H1 (cell line): Measurements from ENCODE around the gene SIPA1L3. TPM values are rescaled to one million over a fixed set of nuclear protein-coding genes. Genes with fewer than 3 reads are reported as not detected.
A peak's percentile ranks its signal among the peaks of the same experiment; 100 is the strongest.

Experiments
- CTCF ChIA-PET: fragments of 300-600 bp; sonication (Branson Sonifier 250); formaldehyde crosslinking; loops from one replicate; lab custom pipeline; 2021; ENCODE audit not compliant: partially characterized antibody; lab: Charles Lee
- POLR2A ChIA-PET: fragments of 300-600 bp; sonication (Branson Sonifier 250); formaldehyde crosslinking; loops from one replicate; lab custom pipeline; 2021; ENCODE audit warnings: inconsistent platforms; ENCODE audit not compliant: partially characterized antibody; lab: Charles Lee
- DNase-seq, 2 experiments: peaks; one replicate each; pipeline versions ENCODE4 v3.0.0 to v3.0.0-alpha.2; 2010 to 2022; ENCODE audit warnings: low spot score in 2 of 2, low read depth in 1 of 2, mixed read lengths in 1 of 2
- FAIRE-seq: peaks from 2 replicates; lab custom pipeline; 2011; peaks lifted over from hg19 to GRCh38; lab: Jason Lieb, UNC
- H2AFZ ChIP-seq: 2 replicates; pipeline ENCODE4 v1.8.1; 2012; ENCODE audit warnings: low read length, inconsistent platforms
- H2AK5ac ChIP-seq: 2 replicates; pipeline ENCODE4 v1.6.1; 2013; ENCODE audit warnings: low read depth, low read length
- H2BK120ac ChIP-seq: replicated peaks from 2 replicates; pipeline ENCODE3; 2013; ENCODE audit warnings: low read depth, low read length, inconsistent platforms
- H2BK12ac ChIP-seq: 2 replicates; pipeline ENCODE4 v1.6.1; 2013; ENCODE audit warnings: low read depth, low read length
- H2BK15ac ChIP-seq: 2 replicates; pipeline ENCODE4 v1.6.1; 2013; ENCODE audit warnings: low read length
- H2BK20ac ChIP-seq: 2 replicates; pipeline ENCODE4 v1.6.1; 2013; ENCODE audit warnings: low read length
- H2BK5ac ChIP-seq: 2 replicates; pipeline ENCODE4 v1.6.1; 2013; ENCODE audit warnings: low read depth, low read length
- H3K14ac ChIP-seq: 2 replicates; pipeline ENCODE4 v1.6.1; 2013; ENCODE audit warnings: inconsistent platforms; ENCODE audit not compliant: insufficient read length
- H3K18ac ChIP-seq: 2 replicates; pipeline ENCODE4 v1.6.1; 2013; ENCODE audit warnings: low read length; ENCODE audit errors: extremely low read depth
- H3K23ac ChIP-seq: 2 replicates; pipeline ENCODE4 v1.6.1; 2013; ENCODE audit warnings: inconsistent platforms; ENCODE audit not compliant: insufficient read length
- H3K23me2 ChIP-seq: 2 replicates; pipeline ENCODE4 v1.6.1; 2013; ENCODE audit warnings: low read depth, low read length
- H3K27ac ChIP-seq: 2 replicates; pipeline ENCODE4 v1.6.1; 2011; ENCODE audit warnings: low read depth, low read length, inconsistent platforms
- H3K27me3 ChIP-seq, 4 experiments: replicated peaks in 1 of 4; 1 replicate in 1 of 4; 2 replicates in 3 of 4; pipeline versions ENCODE4 v1.6.1 to v1.8.1; 2011 to 2013; ENCODE audit warnings: low read length in 3 of 4, mild to moderate bottlenecking in 3 of 4, inconsistent platforms in 2 of 4, mixed read lengths in 2 of 4, moderate library complexity in 1 of 4; ENCODE audit not compliant: control insufficient read depth in 3 of 4, insufficient read depth in 3 of 4; ENCODE audit errors: extremely low read depth in 1 of 4
- H3K36me3 ChIP-seq, 4 experiments: 2 replicates each; pipeline versions ENCODE4 v1.6.1 to v1.8.1; 2011 to 2013; ENCODE audit warnings: mild to moderate bottlenecking in 4 of 4, low read length in 3 of 4, moderate library complexity in 2 of 4, control low read depth in 1 of 4, inconsistent platforms in 1 of 4; ENCODE audit not compliant: insufficient read depth in 4 of 4, control insufficient read depth in 2 of 4
- H3K4ac ChIP-seq: replicated peaks from 2 replicates; pipeline ENCODE3; 2013; ENCODE audit warnings: low read length, low read depth, mixed read lengths, inconsistent platforms; ENCODE audit not compliant: insufficient read length
- H3K4me1 ChIP-seq, 4 experiments: replicated peaks in 1 of 4; 1 replicate in 1 of 4; 2 replicates in 3 of 4; pipeline versions ENCODE4 v1.6.1 to v1.8.1; 2011 to 2013; ENCODE audit warnings: low read length in 3 of 4, inconsistent platforms in 2 of 4, mixed read lengths in 1 of 4; ENCODE audit not compliant: insufficient read depth in 4 of 4, control insufficient read depth in 3 of 4
- H3K4me2 ChIP-seq, 2 experiments: 2 replicates each; pipeline versions ENCODE4 v1.6.1 to v1.8.1; 2011 to 2013; ENCODE audit warnings: low read depth in 2 of 2, low read length in 2 of 2, control low read depth in 1 of 2, inconsistent platforms in 1 of 2, mild to moderate bottlenecking in 1 of 2; ENCODE audit not compliant: insufficient read depth in 1 of 2
- H3K4me3 ChIP-seq, 4 experiments: fragments of 200-600, 300-600 bp in 1 of 4; sonication (generic), shearing (Covaris generic), sonication (Bioruptor Twin) in 1 of 4; 2 replicates each; pipeline versions ENCODE4 v1.5.1 to v1.8.1; 2011 to 2016; ENCODE audit warnings: low read length in 4 of 4, low read depth in 3 of 4, control low read depth in 2 of 4, inconsistent platforms in 2 of 4, mild to moderate bottlenecking in 2 of 4, mixed read lengths in 1 of 4, moderate library complexity in 1 of 4; ENCODE audit not compliant: insufficient read depth in 2 of 4; ENCODE audit errors: extremely low read depth in 1 of 4
- H3K56ac ChIP-seq: replicated peaks from 2 replicates; pipeline ENCODE3; 2013; ENCODE audit warnings: low read depth, mild to moderate bottlenecking, mixed read lengths, low read length, inconsistent platforms; ENCODE audit not compliant: insufficient read length
- H3K79me1 ChIP-seq: 2 replicates; pipeline ENCODE4 v1.6.1; 2013; ENCODE audit warnings: low read depth, low read length, control low read depth
- H3K79me2 ChIP-seq, 2 experiments: 2 replicates each; pipeline versions ENCODE4 v1.6.1 to v1.8.1; 2012 to 2013; ENCODE audit warnings: low read length in 2 of 2, mild to moderate bottlenecking in 2 of 2, inconsistent platforms in 1 of 2; ENCODE audit not compliant: insufficient read depth in 2 of 2, control insufficient read depth in 1 of 2
- H3K9ac ChIP-seq, 4 experiments: replicated peaks in 1 of 4; 1 replicate in 1 of 4; 2 replicates in 3 of 4; pipeline versions ENCODE4 v1.6.1 to v1.8.1; 2011 to 2013; ENCODE audit warnings: low read depth in 3 of 4, low read length in 3 of 4, control low read depth in 2 of 4, mild to moderate bottlenecking in 2 of 4, moderate library complexity in 2 of 4, inconsistent platforms in 1 of 4; ENCODE audit errors: extremely low read depth in 1 of 4
- H3K9me3 ChIP-seq, 2 experiments: 2 replicates each; pipeline versions ENCODE4 v1.6.1 to v1.8.1; 2012 to 2013; ENCODE audit warnings: mild to moderate bottlenecking in 2 of 2, moderate library complexity in 2 of 2, control low read depth in 1 of 2, inconsistent platforms in 1 of 2, low read depth in 1 of 2, low read length in 1 of 2, mixed read lengths in 1 of 2; ENCODE audit not compliant: insufficient read depth in 2 of 2
- H4K20me1 ChIP-seq, 2 experiments: replicated peaks in 1 of 2; 2 replicates each; pipeline versions ENCODE3 to v1.8.1; 2011 to 2013; ENCODE audit warnings: inconsistent platforms in 2 of 2, low read length in 2 of 2, mild to moderate bottlenecking in 1 of 2; ENCODE audit not compliant: insufficient read depth in 2 of 2, control insufficient read depth in 1 of 2
- H4K5ac ChIP-seq: 2 replicates; pipeline ENCODE4 v1.6.1; 2013; ENCODE audit warnings: low read length, low read depth, mixed read lengths, inconsistent platforms; ENCODE audit not compliant: insufficient read length
- H4K8ac ChIP-seq: 2 replicates; pipeline ENCODE4 v1.8.0; 2013; ENCODE audit warnings: mild to moderate bottlenecking, moderate library complexity, low read length, inconsistent platforms; ENCODE audit not compliant: insufficient read depth; ENCODE audit errors: extremely low read depth
- H4K91ac ChIP-seq: replicated peaks from 2 replicates; pipeline ENCODE3; 2013; ENCODE audit warnings: low read length, mixed read lengths, inconsistent platforms; ENCODE audit not compliant: insufficient read length
- CEBPB ChIP-seq: IDR thresholded peaks from 2 replicates; pipeline ENCODE4 v1.6.1; 2012; ENCODE audit warnings: low read depth, low read length
- CREB1 ChIP-seq: IDR thresholded peaks from 2 replicates; pipeline ENCODE4 v1.6.1; 2012; ENCODE audit warnings: inconsistent platforms
- EP300 ChIP-seq, 2 experiments: IDR thresholded peaks; 1 replicate in 1 of 2; 2 replicates in 1 of 2; pipeline ENCODE4 v1.6.1; 2011 to 2012; ENCODE audit warnings: low read depth in 2 of 2, low read length in 2 of 2, mild to moderate bottlenecking in 2 of 2, borderline replicate concordance in 1 of 2, inconsistent platforms in 1 of 2, moderate library complexity in 1 of 2
- FOSL1 ChIP-seq: IDR thresholded peaks from 2 replicates; pipeline ENCODE4 v1.6.1; 2011; ENCODE audit warnings: mild to moderate bottlenecking, low read depth, low read length, moderate library complexity; ENCODE audit not compliant: insufficient read depth
- JUND ChIP-seq: IDR thresholded peaks from 2 replicates; pipeline ENCODE4 v1.6.1; 2011; ENCODE audit warnings: mild to moderate bottlenecking, improper control_type of control experiment, low read length
- KDM4A ChIP-seq: IDR thresholded peaks from one replicate; pipeline ENCODE4 v1.7.1; 2012; ENCODE audit warnings: low read depth, mild to moderate bottlenecking, moderate library complexity, low read length, inconsistent platforms; ENCODE audit not compliant: severe bottlenecking
- RFX5 ChIP-seq: IDR thresholded peaks from 2 replicates; pipeline ENCODE4 v1.6.1; 2011; ENCODE audit warnings: low read depth, low read length, improper control_type of control experiment, borderline replicate concordance
- WGBS, 2 experiments: shearing (Covaris generic) in 1 of 2; methylation state at CpG; one replicate each; pipeline versions ENCODE4 v1.1.6 to v1.1.7; 2013 to 2015; ENCODE audit warnings: low lambda C conversion rate in 2 of 2, mixed read lengths in 2 of 2, inconsistent platforms in 1 of 2, low coverage in 1 of 2, missing lambda C conversion rate in 1 of 2; ENCODE audit not compliant: insufficient replicate concordance in 2 of 2, insufficient coverage in 1 of 2, insufficient read length in 1 of 2; ENCODE audit errors: extremely low coverage in 1 of 2, missing lambda C conversion rate in 1 of 2; 5-methylcytosine and 5-hydroxymethylcytosine counted together
- polyA plus RNA-seq, 7 experiments: library from polyadenylated mRNA; depleted of rRNA in 3 of 7; stranded (reverse) in 5 of 7; unstranded in 2 of 7; fragments of >200 nt in 5 of 7; fragments of 200-250 nt in 2 of 7; gene quantifications; 1 replicate in 5 of 7; 2 replicates in 1 of 7; 4 replicates in 1 of 7; pipeline versions ENCODE4 v1.2.1 to v1.2.3, GENCODE V29; 2011 to 2013; ENCODE audit warnings: missing spikeins in 2 of 7, mixed read lengths in 2 of 7
- total RNA-seq: library from RNA; stranded (reverse); fragmentation: NEBNext Ultra II Directional; extraction: Animal tissue kit (Norgen Biotek cat#: 25700); gene quantifications from 2 replicates; pipeline ENCODE4 v1.2.1, GENCODE V29; 2021

The SIPA1L3 gene
- total and polyA plus RNA-seq, 2 of the 8 experiments (the other 6 are each of a cell fraction or from before 2014, with no cell fraction given) = 15.0 to 54.9 TPM

DNA sequence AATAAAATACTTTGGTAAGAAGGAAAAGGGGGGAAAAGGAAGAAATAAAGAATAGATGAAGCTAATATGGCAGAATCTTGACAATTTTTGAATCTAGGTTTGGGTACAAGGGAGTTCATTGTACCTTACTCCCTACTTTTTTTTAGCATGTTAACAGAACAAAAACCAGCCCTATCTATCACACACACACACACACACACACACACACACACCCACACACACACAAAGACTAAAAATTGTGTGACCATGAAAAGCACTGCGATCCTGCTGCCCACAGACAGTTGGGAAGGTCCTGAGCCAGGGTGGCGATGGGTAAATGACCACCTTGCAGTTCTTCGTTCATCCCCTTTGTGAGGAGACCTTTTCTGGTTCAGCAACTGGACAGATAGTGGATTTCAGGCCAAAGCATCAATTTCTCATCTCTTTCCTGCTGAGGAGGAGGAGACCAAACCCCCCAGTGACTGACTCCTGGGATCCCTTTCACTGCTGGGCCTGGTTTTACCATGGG, 91.8 kb downstream of the SIPA1L3 start:
- FAIRE-seq (no peak), DNase-seq (no peak)
- no peak overlapping the region for H3K9ac ChIP-seq
- no peak overlapping the region for H3K4ac ChIP-seq
- no peak overlapping the region for H3K23ac ChIP-seq
- ChIA-PET POLR2A (interaction anchor here (3.0 kb wide), 1 partner anchor 9 kb away, joined by 12 read pairs; no protein-coding TSS in a partner anchor), CTCF (interaction anchor here (1.3 to 17.8 kb wide), 3 partner anchors 9 to 96 kb away, joined by 3 to 259 read pairs (median 5); partner anchors contain the start of genes SIPA1L3 and WDR87)
- no peak for TF ChIP-seq RFX5
- no peak for TF ChIP-seq FOSL1
- TF ChIP-seq EP300 (IDR thresholded peaks at IDR 0.05; ENCODE audit: borderline replicate concordance in 1 of 2, low read depth in 2 of 2, low read length in 2 of 2) = no peak
- TF ChIP-seq KDM4A = no peak
- TF ChIP-seq CREB1 = no peak
- no peak for TF ChIP-seq CEBPB
- TF ChIP-seq JUND = no peak
- no peak overlapping the region for H3K18ac ChIP-seq
- no peak overlapping the region for H3K56ac ChIP-seq
- no peaks in the 10 kb centered on the region for H4K20me1 ChIP-seq
- H2AK5ac ChIP-seq = peak overlapping the region; percentile 45; the same call in 1 of the 2 replicates
- H3K79me2 ChIP-seq = peaks cover 0 to 28% of the 10 kb centered on the region in 2 experiments; a peak in 2 of 4 replicates
- H3K27ac ChIP-seq = no peak overlapping the region
- no peak overlapping the region for H2BK12ac ChIP-seq
- no peak overlapping the region for H2BK120ac ChIP-seq
- H3K23me2 ChIP-seq = no peaks in the 10 kb centered on the region; the same call in none of the 2 replicates
- no peak overlapping the region for H3K14ac ChIP-seq
- H3K4me2 ChIP-seq = no peak overlapping the region
- H2BK15ac ChIP-seq = no peak overlapping the region
- H2AFZ ChIP-seq = no peak overlapping the region
- H3K4me3 ChIP-seq = no peak overlapping the region
- H3K36me3 ChIP-seq = no peaks in the 10 kb centered on the region
- H3K9me3 ChIP-seq = no peaks in the 10 kb centered on the region
- 92% methylated on average over 3 of the region's 3 CpGs; no CpG with 5 or more reads in 1 of the 2 experiments for WGBS, 2 experiments
- H4K91ac ChIP-seq = no peak overlapping the region
- no peak overlapping the region for H2BK20ac ChIP-seq
- peaks cover 6 to 9% (median 8%) of the 10 kb centered on the region in 4 experiments for H3K4me1 ChIP-seq
- no peaks in the 10 kb centered on the region; the same call in 1 of the 2 replicates for H3K79me1 ChIP-seq
- H4K8ac ChIP-seq = no peak overlapping the region
- no peaks in the 10 kb centered on the region for H3K27me3 ChIP-seq
- H4K5ac ChIP-seq = no peak overlapping the region
- 0 out of 2 replicates have a peak overlapping the region, but pooled peaks have one; percentile 28 for H2BK5ac ChIP-seq
